Fibroblast of pulmonary artery (primary cell): ENCODE data around the gene KRT79.

Source experiments
- DNase-seq: peaks from one replicate; pipeline ENCODE4 v3.0.0-alpha.2; 2010; ENCODE audit warnings: low read depth
- H3K4me3 ChIP-seq: replicated peaks from 2 replicates; pipeline ENCODE4 v1.5.1; 2011; ENCODE audit warnings: low read depth, mild to moderate bottlenecking, control low read depth, low read length, moderate library complexity
- CTCF ChIP-seq: IDR thresholded peaks from 2 replicates; pipeline ENCODE4 v1.5.1; 2011; ENCODE audit warnings: mild to moderate bottlenecking, control low read depth, low read length, inconsistent platforms; ENCODE audit errors: missing control alignments

Gene KRT79

GRCh38 chr12:52870361-52871290 lies 36.5 kb upstream of the KRT79 start:
- TF ChIP-seq CTCF, result peak; percentile 73
- DNase-seq, result peak; percentile 40
- H3K4me3 ChIP-seq, result no peak overlapping the region

- no peak for DNase-seq
These were observed 33.5 kb upstream of the KRT79 start for GRCh38 chr12:52867642-52868041.

GRCh38 chr12:52867152-52867551 lies 33.0 kb upstream of the KRT79 start:
- DNase-seq, result no peak
- TF ChIP-seq CTCF, result no peak
- H3K4me3 ChIP-seq, result no peak overlapping the region

More at GRCh38 chr12:52867642-52868041, 33.5 kb upstream of the KRT79 start:
- TF ChIP-seq CTCF, result no peak
- H3K4me3 ChIP-seq, result no peak overlapping the region

GRCh38 chr12:52865090-52865944 lies 31.2 kb upstream of the KRT79 start:
- TF ChIP-seq CTCF, result peak; percentile 96
- peak; percentile 80 for DNase-seq
- no peak overlapping the region for H3K4me3 ChIP-seq

GRCh38 chr12:52862023-52862422 lies 27.9 kb upstream of the KRT79 start:
- TF ChIP-seq CTCF, result no peak
- H3K4me3 ChIP-seq, result no peak overlapping the region
- no peak for DNase-seq

GRCh38 chr12:52861511-52861910 lies 27.4 kb upstream of the KRT79 start:
- TF ChIP-seq CTCF, result no peak
- no peak for DNase-seq

More at GRCh38 chr12:52861511-52861910, 27.4 kb upstream of the KRT79 start:
- no peak overlapping the region for H3K4me3 ChIP-seq
